BE2C (cell line): ENCODE data around the gene TOR1AIP1.

Source experiments
- DNase-seq: peaks from one replicate; pipeline ENCODE4 v3.0.0-alpha.2; 2020
- H3K27me3 ChIP-seq: fragments of 250-450 bp; sonication (Bioruptor Pico); 2 replicates; pipeline ENCODE4 v1.5.1; 2020; ENCODE audit warnings: mild to moderate bottlenecking
- H3K36me3 ChIP-seq: fragments of 250-450 bp; sonication (Bioruptor Pico); 2 replicates; pipeline ENCODE4 v1.5.1; 2020; ENCODE audit warnings: mild to moderate bottlenecking
- H3K4me1 ChIP-seq: fragments of 250-450 bp; sonication (Bioruptor Pico); 2 replicates; pipeline ENCODE4 v1.5.1; 2020
- H3K4me3 ChIP-seq: 2 replicates; pipeline ENCODE4 v1.5.1; 2011; ENCODE audit warnings: low read depth, low read length
- H3K9me3 ChIP-seq: fragments of 250-450 bp; sonication (Bioruptor Pico); 2 replicates; pipeline ENCODE4 v1.5.1; 2020
- CTCF ChIP-seq: IDR thresholded peaks from 2 replicates; pipeline ENCODE4 v1.5.1; 2012; ENCODE audit warnings: mild to moderate bottlenecking, low read depth, low read length

TOR1AIP1 gene

GRCh38 chr1:179926850-179927205, 44.7 kb downstream of the TOR1AIP1 start:
- DNase-seq, result no peak
- peaks cover 7% of the 10 kb centered on the region for H3K4me1 ChIP-seq
- no peak overlapping the region for H3K4me3 ChIP-seq
- no peaks in the 10 kb centered on the region for H3K27me3 ChIP-seq
- TF ChIP-seq CTCF, result no peak
- no peaks in the 10 kb centered on the region for H3K9me3 ChIP-seq
- no peaks in the 10 kb centered on the region for H3K36me3 ChIP-seq

- DNase-seq, result no peak
- no peaks in the 10 kb centered on the region for H3K36me3 ChIP-seq
Observed at GRCh38 chr1:179929955-179930798, 48.1 kb downstream of the TOR1AIP1 start.

DNA sequence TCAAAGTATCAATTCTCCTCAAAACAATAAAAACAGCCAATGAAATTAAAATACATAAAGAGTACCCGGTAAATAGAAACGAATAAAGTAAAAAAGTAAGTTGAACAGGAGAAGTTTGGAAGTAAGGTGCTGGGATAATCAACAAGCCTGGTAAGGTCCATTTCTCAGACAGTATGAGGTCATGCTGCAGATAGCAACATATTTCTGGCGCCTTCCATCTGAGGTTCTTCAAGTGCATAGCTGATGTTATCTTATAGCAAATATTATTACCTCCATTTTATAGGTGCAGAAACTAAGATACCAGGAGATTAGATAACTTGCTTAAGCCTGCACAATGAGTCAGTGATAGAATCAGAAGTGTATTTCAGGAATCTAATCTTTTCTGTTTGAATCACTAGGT, 48.8 kb downstream of the TOR1AIP1 start:
- no peaks in the 10 kb centered on the region for H3K27me3 ChIP-seq
- TF ChIP-seq CTCF, result no peak
- H3K4me3 ChIP-seq, result no peak overlapping the region
- H3K4me1 ChIP-seq, result peaks cover 3% of the 10 kb centered on the region; the same call in 1 of the 2 replicates
- H3K36me3 ChIP-seq, result no peaks in the 10 kb centered on the region
- H3K9me3 ChIP-seq, result no peaks in the 10 kb centered on the region
- DNase-seq, result no peak

More at GRCh38 chr1:179929955-179930798, 48.1 kb downstream of the TOR1AIP1 start:
- no peaks in the 10 kb centered on the region for H3K9me3 ChIP-seq
- peaks cover 3% of the 10 kb centered on the region; the same call in 1 of the 2 replicates for H3K4me1 ChIP-seq
- TF ChIP-seq CTCF, result no peak
- H3K27me3 ChIP-seq, result no peaks in the 10 kb centered on the region
- H3K4me3 ChIP-seq, result no peak overlapping the region

GRCh38 chr1:179933219-179933618, 51.1 kb downstream of the TOR1AIP1 start:
- Histone ChIP-seq H3K4me3 (no peak overlapping the region), H3K36me3 (no peaks in the 10 kb centered on the region), H3K9me3 (no peaks in the 10 kb centered on the region), H3K27me3 (no peaks in the 10 kb centered on the region), H3K4me1 (peaks cover 7% of the 10 kb centered on the region; the same call in 1 of the 2 replicates)
- no peak for DNase-seq
- TF ChIP-seq CTCF, result no peak

DNA sequence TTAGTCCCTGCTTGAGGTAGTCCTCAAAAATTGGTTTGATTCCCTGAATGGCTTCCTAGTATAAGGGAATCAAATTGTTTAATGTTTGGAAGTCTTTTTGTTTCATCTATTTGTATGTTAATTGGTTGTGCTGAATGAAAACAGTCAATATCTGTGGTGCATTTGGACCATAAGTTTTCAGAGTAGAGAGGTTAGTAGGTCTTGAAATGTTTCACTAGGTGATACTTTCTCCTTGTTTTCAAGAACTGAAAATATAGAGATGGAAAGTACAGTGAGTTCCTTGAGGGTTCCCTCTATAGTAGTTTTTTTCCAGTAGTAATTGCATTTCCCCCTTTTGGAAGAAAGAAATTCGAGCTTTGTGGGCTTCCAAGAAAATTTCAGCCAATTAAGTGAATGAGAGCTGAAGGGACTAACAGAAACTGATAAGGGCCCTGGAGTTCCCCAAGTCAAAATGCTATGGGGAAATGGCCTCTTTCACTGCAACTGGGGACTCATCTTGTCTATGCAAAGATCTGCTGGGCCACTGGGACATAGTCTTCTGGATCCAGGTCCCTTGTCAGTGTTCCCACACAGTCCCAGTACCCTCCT, 53.9 kb downstream of the TOR1AIP1 start:
- no peak for DNase-seq
- no peaks in the 10 kb centered on the region for H3K27me3 ChIP-seq
- H3K36me3 ChIP-seq, result no peaks in the 10 kb centered on the region
- peaks cover 3% of the 10 kb centered on the region; the same call in 1 of the 2 replicates for H3K4me1 ChIP-seq
- H3K9me3 ChIP-seq, result no peaks in the 10 kb centered on the region
- H3K4me3 ChIP-seq, result no peak overlapping the region
- no peak for TF ChIP-seq CTCF
